A204.1 (cell line): ENCODE data around the gene B3GALT5.

Experiments
- FAIRE-seq: peaks from 2 replicates; lab custom pipeline; 2012; peaks lifted over from hg19 to GRCh38; lab: Jason Lieb, UNC

Gene B3GALT5

GRCh38 chr21:39700318-39700717 lies 87.6 kb downstream of the B3GALT5 start:
- no peak for FAIRE-seq

DNA sequence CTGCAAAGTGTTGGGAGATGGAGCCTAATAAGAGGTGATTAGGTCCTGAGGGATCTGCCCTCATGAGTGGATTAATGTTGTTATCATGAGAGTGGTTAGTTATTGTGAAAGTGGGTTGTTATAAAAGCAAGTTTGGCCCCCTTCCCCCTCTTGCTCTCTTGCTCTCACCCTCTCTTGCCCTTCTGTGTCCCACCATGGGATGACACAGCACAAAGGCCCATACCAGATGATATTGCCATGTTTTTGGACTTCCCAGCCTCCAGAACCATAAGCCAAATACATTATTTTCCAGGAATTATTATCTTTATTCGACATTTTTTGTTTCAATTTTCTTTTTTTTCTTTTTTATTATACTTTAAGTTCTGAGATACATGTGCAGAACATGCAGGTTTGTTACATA lies 90.8 kb downstream of the B3GALT5 start:
- no peak for FAIRE-seq

- no peak for FAIRE-seq
Measured at GRCh38 chr21:39705849-39706248, 93.1 kb downstream of the B3GALT5 start.

- FAIRE-seq: no peak
Measured at GRCh38 chr21:39707316-39707715, 94.6 kb downstream of the B3GALT5 start.

GRCh38 chr21:39710866-39711265 lies 98.1 kb downstream of the B3GALT5 start:
- no peak for FAIRE-seq

DNA sequence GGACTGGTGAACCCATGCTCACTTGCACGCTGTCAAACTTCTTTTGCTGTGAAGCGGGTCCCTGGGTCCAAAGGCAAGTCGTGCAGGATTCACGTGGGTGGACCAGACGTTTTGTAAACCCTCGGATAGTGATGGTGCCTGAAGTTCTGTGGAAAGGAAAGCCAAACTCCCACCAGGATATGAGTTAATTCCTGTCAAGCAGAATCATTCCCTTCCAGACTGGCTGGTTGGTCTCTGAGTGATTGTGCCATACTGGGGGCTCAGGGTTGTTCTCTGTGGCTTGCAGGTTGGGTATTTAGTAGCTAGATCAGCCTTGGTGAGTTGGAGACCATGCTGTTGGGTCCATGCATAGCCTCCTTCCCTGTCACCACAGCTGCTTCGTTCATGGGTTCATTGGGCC lies 99.5 kb downstream of the B3GALT5 start:
- no peak for FAIRE-seq

- no peak for FAIRE-seq
Measured at GRCh38 chr21:39712976-39713375, 100.2 kb downstream of the B3GALT5 start.

GRCh38 chr21:39713905-39714304 lies 101.2 kb downstream of the B3GALT5 start:
- no peak for FAIRE-seq

- no peak for FAIRE-seq
Measured at GRCh38 chr21:39714331-39714730, 101.6 kb downstream of the B3GALT5 start.

DNA sequence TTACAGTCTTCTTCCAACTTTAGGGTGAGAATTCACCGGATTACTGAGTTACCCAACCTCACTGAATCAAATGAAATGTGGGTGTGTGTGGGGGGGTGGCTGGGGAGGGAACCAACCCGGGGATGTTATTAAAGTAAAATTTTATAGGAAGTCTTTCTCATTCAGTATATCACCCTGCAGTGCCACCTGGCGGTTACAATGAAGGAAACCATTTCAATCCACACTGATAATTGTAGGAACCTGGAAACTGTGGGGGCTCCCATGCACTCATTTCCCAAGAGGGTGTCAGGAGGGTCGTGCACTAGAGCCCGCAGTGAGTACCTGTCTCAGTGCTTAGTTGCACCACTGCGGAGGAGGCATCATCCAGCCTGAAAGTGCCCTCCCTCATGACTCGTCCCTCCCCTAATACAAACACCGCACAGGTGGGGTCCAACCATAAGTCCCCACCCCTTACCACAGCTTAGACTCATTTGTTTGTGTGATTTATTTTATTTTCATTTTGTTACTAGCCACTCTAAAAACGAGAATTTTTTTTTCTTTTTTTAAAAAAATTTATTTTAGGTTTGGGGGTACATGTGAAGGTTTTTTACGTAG lies 103.2 kb downstream of the B3GALT5 start:
- no peak for FAIRE-seq

DNA sequence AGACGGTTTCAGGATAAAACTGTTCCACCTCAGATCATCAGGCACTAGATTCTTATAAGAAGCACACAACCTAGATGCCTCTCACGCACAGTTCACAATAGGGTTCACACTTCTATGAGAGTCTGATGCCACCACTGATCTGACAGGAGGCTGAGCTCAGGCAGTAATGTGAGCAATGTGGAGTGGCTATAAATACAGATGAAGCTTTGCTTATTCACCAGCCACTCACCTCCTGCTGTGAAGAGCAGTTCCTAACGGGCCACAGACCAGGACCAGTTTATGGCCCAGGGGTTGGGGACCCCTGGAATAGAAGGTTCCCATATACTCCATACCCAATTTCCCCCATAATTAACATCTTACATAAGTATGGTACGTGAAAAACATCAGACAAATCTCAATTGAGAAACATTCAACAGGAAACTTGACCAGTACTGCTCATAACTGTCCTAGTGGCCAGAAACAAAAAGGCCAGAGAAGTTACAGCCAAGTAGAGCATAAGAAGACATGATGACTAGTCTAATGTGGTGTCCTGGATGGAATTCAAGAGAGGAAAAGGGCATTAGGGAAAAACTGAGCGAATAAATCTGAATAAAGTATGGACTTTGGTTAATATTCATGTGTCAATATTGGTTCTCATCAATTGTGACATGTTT lies 107.5 kb downstream of the B3GALT5 start:
- no peak for FAIRE-seq

- no peak for FAIRE-seq
Measured at GRCh38 chr21:39721885-39722284, 109.1 kb downstream of the B3GALT5 start.
